CD4-positive, alpha-beta T cell (primary cell): Measurements from ENCODE around the gene RAB5B. TPM values are rescaled to one million over a fixed set of nuclear protein-coding genes. Genes with fewer than 3 reads are reported as not detected.

ENCODE experiments used
- ATAC-seq: fragments of 200-7000 bp; cut with Tn5 transposase; one replicate; pipeline ENCODE4 v1.10.0; 2022; ENCODE audit warnings: mild to moderate bottlenecking; ENCODE audit not compliant: poor library complexity
- CTCF ChIA-PET: fragments of 350-600 bp; sonication (Branson Sonifier 250); formaldehyde crosslinking; loops from one replicate; lab custom pipeline; 2021; ENCODE audit warnings: antibody characterized with exemption, inconsistent platforms; lab: Charles Lee
- POLR2A ChIA-PET: fragments of 350-600 bp; sonication (Branson Sonifier 250); formaldehyde crosslinking; loops from one replicate; lab custom pipeline; 2021; ENCODE audit warnings: antibody characterized with exemption, inconsistent platforms; lab: Charles Lee
- DNase-seq, 14 experiments: peaks; one replicate each; pipeline ENCODE4 v3.0.0-alpha.2; 2013 to 2020; ENCODE audit warnings: mixed read lengths in 2 of 14
- H3K27ac ChIP-seq, 2 donors: one replicate each; pipeline versions ENCODE4 v1.5.1 to v1.7.0; 2013; ENCODE audit warnings: low read length in 2 of 2, low read depth in 1 of 2, mild to moderate bottlenecking in 1 of 2
- H3K27me3 ChIP-seq, 2 experiments: 1 replicate in 1 of 2; 2 replicates in 1 of 2; pipeline versions ENCODE4 v1.6.1 to v1.7.0; 2013; ENCODE audit warnings: low read length in 2 of 2, control low read depth in 1 of 2, mild to moderate bottlenecking in 1 of 2, moderate library complexity in 1 of 2; ENCODE audit not compliant: insufficient read depth in 2 of 2, control insufficient read depth in 1 of 2
- H3K36me3 ChIP-seq: one replicate; pipeline ENCODE4 v1.6.1; 2013; ENCODE audit warnings: low read length, control low read depth; ENCODE audit not compliant: insufficient read depth
- H3K4me1 ChIP-seq: one replicate; pipeline ENCODE4 v1.6.1; 2013; ENCODE audit warnings: low read length, control low read depth; ENCODE audit not compliant: insufficient read depth
- H3K4me3 ChIP-seq: one replicate; pipeline ENCODE4 v1.5.1; 2013; ENCODE audit warnings: mild to moderate bottlenecking, low read length, moderate library complexity
- H3K9me3 ChIP-seq, 2 experiments: 1 replicate in 1 of 2; 2 replicates in 1 of 2; pipeline versions ENCODE4 v1.6.1 to v1.7.0; 2013; ENCODE audit warnings: low read length in 2 of 2, mild to moderate bottlenecking in 2 of 2, control low read depth in 1 of 2, moderate library complexity in 1 of 2; ENCODE audit not compliant: control insufficient read depth in 1 of 2, insufficient read depth in 1 of 2
- H3K27ac Mint-ChIP-seq: one replicate; pipeline ENCODE4 v1.8.0; 2020; ENCODE audit warnings: mixed read lengths
- H3K27me3 Mint-ChIP-seq: one replicate; pipeline ENCODE4 v1.8.0; 2021; ENCODE audit warnings: mixed read lengths
- H3K36me3 Mint-ChIP-seq: one replicate; pipeline ENCODE4 v1.8.0; 2021; ENCODE audit warnings: low read depth, mixed read lengths
- H3K4me1 Mint-ChIP-seq: one replicate; pipeline ENCODE4 v1.8.0; 2021; ENCODE audit warnings: low read depth, mixed read lengths
- H3K4me3 Mint-ChIP-seq: one replicate; pipeline ENCODE4 v1.8.0; 2020; ENCODE audit warnings: mild to moderate bottlenecking, mixed read lengths
- H3K9me3 Mint-ChIP-seq: one replicate; pipeline ENCODE4 v1.8.0; 2020; ENCODE audit warnings: mixed read lengths
- CTCF ChIP-seq: fragments of 200-600 bp; IDR thresholded peaks from one replicate; pipeline ENCODE4 v1.8.0; 2022; ENCODE audit warnings: antibody characterized with exemption, mild to moderate bottlenecking
- intact Hi-C, 2 experiments: fragments of 100-400 bp; cut with DNase I in 1 of 2; cut with micrococcal nuclease in 1 of 2; formaldehyde crosslinking; loops; one replicate each; pipeline versions ENCODE4 v1.15.1 to v1.9.0; 2023 to 2025; cut with DNase I, micrococcal nuclease
- total RNA-seq, 174 experiments: library from RNA in 2 of 174; stranded (reverse) in 2 of 174; gene quantifications; one replicate each; pipeline ENCODE4 v1.2.3 and lab custom pipeline; 2021 to 2026

Gene RAB5B
- total RNA-seq, 2 experiments from 2014 or later, result 21.6 to 27.4 TPM

- Histone ChIP-seq H3K27ac (peak overlapping the region; percentile 50 to 70), H3K4me3 (no peak overlapping the region), H3K9me3 (no peaks in the 10 kb centered on the region), H3K4me1 (peaks cover 94% of the 10 kb centered on the region), H3K36me3 (peaks cover 100% of the 10 kb centered on the region), H3K27me3 (no peaks in the 10 kb centered on the region)
- ChIA-PET POLR2A (interaction anchor here (3.3 to 18.6 kb wide), 3 partner anchors 10 to 120 kb away, joined by 57 to 251 read pairs (median 109); partner anchors contain the start of genes DGKA, ORMDL2, PYM1 and RAB5B), CTCF (interaction anchor here (5.4 kb wide), 1 partner anchor 10 kb away, joined by 86 read pairs; the partner anchor contains the start of genes DGKA and PYM1)
- peaks cover 97% of the 10 kb centered on the region for H3K36me3 Mint-ChIP-seq
- H3K27me3 Mint-ChIP-seq, result no peaks in the 10 kb centered on the region
- peak overlapping the region; percentile 40 for H3K4me3 Mint-ChIP-seq
- peaks cover 88% of the 10 kb centered on the region for H3K4me1 Mint-ChIP-seq
- DNase-seq, result no peak
- H3K9me3 Mint-ChIP-seq, result no peaks in the 10 kb centered on the region
- no peak for ATAC-seq
- no peak for TF ChIP-seq CTCF
- H3K27ac Mint-ChIP-seq, result peak overlapping the region; percentile 97
- intact Hi-C loops, result no loop called here
These were observed 35.9 kb upstream of the RAB5B start for GRCh38 chr12:55937981-55938380.

GRCh38 chr12:55938826-55939501 is 34.9 kb upstream of the RAB5B start:
- ATAC-seq, result no peak
- H3K4me1 ChIP-seq, result peaks cover 84% of the 10 kb centered on the region
- Mint-ChIP-seq H3K27ac (peak overlapping the region; percentile 97), H3K36me3 (peaks cover 99% of the 10 kb centered on the region), H3K9me3 (no peaks in the 10 kb centered on the region), H3K27me3 (no peaks in the 10 kb centered on the region), H3K4me1 (peaks cover 83% of the 10 kb centered on the region), H3K4me3 (peak overlapping the region; percentile 65)
- intact Hi-C loops, result no loop called here
- no peaks in the 10 kb centered on the region for H3K9me3 ChIP-seq
- CTCF ChIA-PET, result interaction anchor here (1.0 to 5.4 kb wide), 4 partner anchors 10 to 200 kb away, joined by 5 to 86 read pairs (median 14); partner anchors contain the start of genes DGKA, ORMDL2, PYM1 and SARNP
- no peak overlapping the region for H3K4me3 ChIP-seq
- no peak for TF ChIP-seq CTCF
- H3K36me3 ChIP-seq, result peaks cover 100% of the 10 kb centered on the region
- POLR2A ChIA-PET, result interaction anchor here (0.6 to 18.6 kb wide), 13 partner anchors 11 to 209 kb away, joined by 3 to 251 read pairs (median 6); partner anchors contain the start of genes DGKA, DNAJC14, ORMDL2 and PA2G4
- peak overlapping the region; percentile 50 to 70 for H3K27ac ChIP-seq
- DNase-seq, result peak in 1 of 14 experiments; percentile 18
- no peaks in the 10 kb centered on the region for H3K27me3 ChIP-seq

- Mint-ChIP-seq H3K4me3 (peak overlapping the region; percentile 72), H3K9me3 (no peaks in the 10 kb centered on the region), H3K27ac (peak overlapping the region; percentile 97), H3K36me3 (peaks cover 99% of the 10 kb centered on the region), H3K4me1 (peaks cover 79% of the 10 kb centered on the region), H3K27me3 (no peaks in the 10 kb centered on the region)
- Histone ChIP-seq H3K9me3 (no peaks in the 10 kb centered on the region), H3K27me3 (no peaks in the 10 kb centered on the region), H3K36me3 (peaks cover 100% of the 10 kb centered on the region), H3K4me1 (peaks cover 78% of the 10 kb centered on the region), H3K27ac (peak overlapping the region; percentile 42 to 70), H3K4me3 (no peak overlapping the region)
- peak; percentile 92 for TF ChIP-seq CTCF
- DNase-seq, result peak; percentile 76 to 92 (median 82)
- ChIA-PET CTCF (interaction anchor here (0.6 to 5.4 kb wide), 21 partner anchors 9 to 216 kb away, joined by 3 to 86 read pairs (median 4); partner anchors contain the start of genes DGKA, DNAJC14, ORMDL2 and PYM1), POLR2A (interaction anchor here (0.7 to 18.6 kb wide), 14 partner anchors 9 to 210 kb away, joined by 3 to 251 read pairs (median 6); partner anchors contain the start of genes DGKA, DNAJC14, ORMDL2 and PA2G4)
- intact Hi-C loops, result loop anchor here (1.0 to 2.0 kb wide), 4 partner anchors 11 to 202 kb away; no protein-coding TSS in a partner anchor
- peak; percentile 88 for ATAC-seq
These were observed 33.7 kb upstream of the RAB5B start for GRCh38 chr12:55940065-55940732.
